K562 (cell line): Measurements from ENCODE around the gene TMEM203. TPM values are rescaled to one million over a fixed set of nuclear protein-coding genes. Genes with fewer than 3 reads are reported as not detected.

Experiments
- FOXM1 ChIP-seq, 2 experiments: fragments of 450-650 bp in 1 of 2; sonication (generic) in 1 of 2; formaldehyde crosslinking in 1 of 2; IDR thresholded peaks; 2 replicates each; pipeline versions ENCODE4 v1.6.1 to v1.9.0; 2017 to 2022; ENCODE audit warnings: low read depth in 2 of 2, mild to moderate bottlenecking in 2 of 2, missing genetic modification reagents in 1 of 2, moderate library complexity in 1 of 2
- JUND ChIP-seq, 2 experiments: IDR thresholded peaks; 2 replicates in 1 of 2; 3 replicates in 1 of 2; pipeline ENCODE4 v1.6.1; 2011; ENCODE audit warnings: borderline replicate concordance in 2 of 2, low read depth in 2 of 2, low read length in 2 of 2, improper control_type of control experiment in 1 of 2, missing biosample characterization in 1 of 2, missing genetic modification characterization in 1 of 2, missing genetic modification reagents in 1 of 2
- KDM5B ChIP-seq: fragments of 200-600 bp; sonication (generic); IDR thresholded peaks from 2 replicates; pipeline ENCODE4 v1.6.1; 2012; ENCODE audit warnings: low read depth, mild to moderate bottlenecking, moderate library complexity, low read length, control low read depth, inconsistent platforms; ENCODE audit not compliant: insufficient replicate concordance
- NBN ChIP-seq: fragments of 450-650 bp; IDR thresholded peaks from 2 replicates; pipeline ENCODE4 v1.6.1; 2016; ENCODE audit warnings: low read depth, mild to moderate bottlenecking
- SRSF3 ChIP-seq: fragments of 200-400 bp; formaldehyde crosslinking; IDR thresholded peaks from 2 replicates; pipeline ENCODE4 v1.6.1; 2016; ENCODE audit warnings: mild to moderate bottlenecking, low read length, moderate library complexity; ENCODE audit not compliant: insufficient read depth
- ZBTB26 ChIP-seq: fragments of 450-650 bp; formaldehyde crosslinking; IDR thresholded peaks from 2 replicates; pipeline ENCODE4 v1.4.0; 2022; ENCODE audit warnings: missing genetic modification characterization
- ZNF140 ChIP-seq: fragments of 250-450 bp; sonication (Bioruptor Pico); IDR thresholded peaks from 2 replicates; pipeline ENCODE4 v1.8.0; 2021; ENCODE audit warnings: moderate library complexity, mild to moderate bottlenecking, inconsistent platforms
- ZZZ3 ChIP-seq: fragments of 450-650 bp; IDR thresholded peaks from 2 replicates; pipeline ENCODE4 v1.6.1; 2016; ENCODE audit warnings: antibody characterized with exemption, mild to moderate bottlenecking, moderate library complexity
- polyA plus RNA-seq, 8 experiments: library from polyadenylated mRNA; depleted of rRNA in 4 of 8; stranded (reverse) in 5 of 8; unstranded in 3 of 8; fragments of >200 nt; fragmentation: Nextera tagmentation in 2 of 8; fragmentation: Illumina TruSeq in 1 of 8; extraction: Ambion mirVana in 2 of 8; extraction: Trizol in 1 of 8; gene quantifications; 2 replicates each; pipeline versions ENCODE4 v1.2.1 to v1.2.3, GENCODE V29; 2011 to 2014; ENCODE audit warnings: inconsistent platforms in 1 of 8, missing spikeins in 1 of 8
- total RNA-seq, 7 experiments: library from RNA; depleted of rRNA in 6 of 7; stranded (reverse); fragments of >200 nt in 6 of 7; fragmentation: Illumina TruSeq in 2 of 7; extraction: Trizol in 2 of 7; gene quantifications; 2 replicates each; pipeline versions ENCODE4 v1.2.1 to v1.2.3, GENCODE V29; 2011 to 2021; ENCODE audit warnings: low replicate concordance in 1 of 7
- TF ChIP-seq, protein P1 (sequence below), 2 experiments: IDR thresholded peaks; 2 replicates each; pipeline ENCODE4 v1.6.1; 2012; ENCODE audit warnings: improper control_type of control experiment in 2 of 2, low read depth in 2 of 2, low read length in 2 of 2, borderline replicate concordance in 1 of 2
- TF ChIP-seq, protein P2 (sequence below), 2 experiments: fragments of 450-650 bp in 1 of 2; sonication (generic) in 1 of 2; formaldehyde crosslinking in 1 of 2; IDR thresholded peaks in 1 of 2; conservative IDR thresholded peaks in 1 of 2; 2 replicates each; pipeline versions ENCODE4 v1.6.1 to v1.8.1; 2016 to 2023; ENCODE audit warnings: mild to moderate bottlenecking in 2 of 2, moderate library complexity in 2 of 2, inconsistent platforms in 1 of 2, missing genetic modification reagents in 1 of 2
- TF ChIP-seq, protein P3 (sequence below): fragments of 450-650 bp; IDR thresholded peaks from 2 replicates; pipeline ENCODE4 v1.6.1; 2016; ENCODE audit warnings: low read depth

Gene TMEM203
- total and polyA plus RNA-seq, 9 of the 15 experiments (the other 6 are each of a cell fraction or from before 2014, with no cell fraction given) = 8.8 to 59.5 (median 37.6) TPM

GRCh38 chr9:137200311-137201204, 4.9 kb downstream of the TMEM203 start, which contains the start of gene TPRN (continued):
- no peak for TF ChIP-seq FOXM1 (IDR thresholded peaks at IDR 0.05; ENCODE audit: low read depth)
- no peak for TF ChIP-seq FOXM1 (CRISPR knock-in tag; IDR thresholded peaks at IDR 0.05; ENCODE audit: low read depth)
- TF ChIP-seq, protein P1, sequence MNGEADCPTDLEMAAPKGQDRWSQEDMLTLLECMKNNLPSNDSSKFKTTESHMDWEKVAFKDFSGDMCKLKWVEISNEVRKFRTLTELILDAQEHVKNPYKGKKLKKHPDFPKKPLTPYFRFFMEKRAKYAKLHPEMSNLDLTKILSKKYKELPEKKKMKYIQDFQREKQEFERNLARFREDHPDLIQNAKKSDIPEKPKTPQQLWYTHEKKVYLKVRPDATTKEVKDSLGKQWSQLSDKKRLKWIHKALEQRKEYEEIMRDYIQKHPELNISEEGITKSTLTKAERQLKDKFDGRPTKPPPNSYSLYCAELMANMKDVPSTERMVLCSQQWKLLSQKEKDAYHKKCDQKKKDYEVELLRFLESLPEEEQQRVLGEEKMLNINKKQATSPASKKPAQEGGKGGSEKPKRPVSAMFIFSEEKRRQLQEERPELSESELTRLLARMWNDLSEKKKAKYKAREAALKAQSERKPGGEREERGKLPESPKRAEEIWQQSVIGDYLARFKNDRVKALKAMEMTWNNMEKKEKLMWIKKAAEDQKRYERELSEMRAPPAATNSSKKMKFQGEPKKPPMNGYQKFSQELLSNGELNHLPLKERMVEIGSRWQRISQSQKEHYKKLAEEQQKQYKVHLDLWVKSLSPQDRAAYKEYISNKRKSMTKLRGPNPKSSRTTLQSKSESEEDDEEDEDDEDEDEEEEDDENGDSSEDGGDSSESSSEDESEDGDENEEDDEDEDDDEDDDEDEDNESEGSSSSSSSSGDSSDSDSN (IDR thresholded peaks at IDR 0.05; ENCODE audit: borderline replicate concordance in 1 of 2, low read depth in 2 of 2, low read length in 2 of 2) = peak; percentile 40 to 57
- peak; percentile 34; the same call in 1 of the 2 replicates for TF ChIP-seq JUND (IDR thresholded peaks at IDR 0.05; ENCODE audit: borderline replicate concordance, low read depth, low read length)
- peak; percentile 12; the same call in 1 of the 3 replicates for TF ChIP-seq JUND (tag; IDR thresholded peaks at IDR 0.05; ENCODE audit: borderline replicate concordance, low read depth, low read length)
- TF ChIP-seq NBN = no peak
- TF ChIP-seq, protein P2, sequence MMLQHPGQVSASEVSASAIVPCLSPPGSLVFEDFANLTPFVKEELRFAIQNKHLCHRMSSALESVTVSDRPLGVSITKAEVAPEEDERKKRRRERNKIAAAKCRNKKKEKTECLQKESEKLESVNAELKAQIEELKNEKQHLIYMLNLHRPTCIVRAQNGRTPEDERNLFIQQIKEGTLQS (IDR thresholded peaks at IDR 0.05) = no peak
- TF ChIP-seq, protein P2 (CRISPR knock-in tag; conservative IDR thresholded peaks at IDR 0.05) = no peak
- TF ChIP-seq ZNF140 (CRISPR knock-in tag) = no peak
- TF ChIP-seq, protein P3, sequence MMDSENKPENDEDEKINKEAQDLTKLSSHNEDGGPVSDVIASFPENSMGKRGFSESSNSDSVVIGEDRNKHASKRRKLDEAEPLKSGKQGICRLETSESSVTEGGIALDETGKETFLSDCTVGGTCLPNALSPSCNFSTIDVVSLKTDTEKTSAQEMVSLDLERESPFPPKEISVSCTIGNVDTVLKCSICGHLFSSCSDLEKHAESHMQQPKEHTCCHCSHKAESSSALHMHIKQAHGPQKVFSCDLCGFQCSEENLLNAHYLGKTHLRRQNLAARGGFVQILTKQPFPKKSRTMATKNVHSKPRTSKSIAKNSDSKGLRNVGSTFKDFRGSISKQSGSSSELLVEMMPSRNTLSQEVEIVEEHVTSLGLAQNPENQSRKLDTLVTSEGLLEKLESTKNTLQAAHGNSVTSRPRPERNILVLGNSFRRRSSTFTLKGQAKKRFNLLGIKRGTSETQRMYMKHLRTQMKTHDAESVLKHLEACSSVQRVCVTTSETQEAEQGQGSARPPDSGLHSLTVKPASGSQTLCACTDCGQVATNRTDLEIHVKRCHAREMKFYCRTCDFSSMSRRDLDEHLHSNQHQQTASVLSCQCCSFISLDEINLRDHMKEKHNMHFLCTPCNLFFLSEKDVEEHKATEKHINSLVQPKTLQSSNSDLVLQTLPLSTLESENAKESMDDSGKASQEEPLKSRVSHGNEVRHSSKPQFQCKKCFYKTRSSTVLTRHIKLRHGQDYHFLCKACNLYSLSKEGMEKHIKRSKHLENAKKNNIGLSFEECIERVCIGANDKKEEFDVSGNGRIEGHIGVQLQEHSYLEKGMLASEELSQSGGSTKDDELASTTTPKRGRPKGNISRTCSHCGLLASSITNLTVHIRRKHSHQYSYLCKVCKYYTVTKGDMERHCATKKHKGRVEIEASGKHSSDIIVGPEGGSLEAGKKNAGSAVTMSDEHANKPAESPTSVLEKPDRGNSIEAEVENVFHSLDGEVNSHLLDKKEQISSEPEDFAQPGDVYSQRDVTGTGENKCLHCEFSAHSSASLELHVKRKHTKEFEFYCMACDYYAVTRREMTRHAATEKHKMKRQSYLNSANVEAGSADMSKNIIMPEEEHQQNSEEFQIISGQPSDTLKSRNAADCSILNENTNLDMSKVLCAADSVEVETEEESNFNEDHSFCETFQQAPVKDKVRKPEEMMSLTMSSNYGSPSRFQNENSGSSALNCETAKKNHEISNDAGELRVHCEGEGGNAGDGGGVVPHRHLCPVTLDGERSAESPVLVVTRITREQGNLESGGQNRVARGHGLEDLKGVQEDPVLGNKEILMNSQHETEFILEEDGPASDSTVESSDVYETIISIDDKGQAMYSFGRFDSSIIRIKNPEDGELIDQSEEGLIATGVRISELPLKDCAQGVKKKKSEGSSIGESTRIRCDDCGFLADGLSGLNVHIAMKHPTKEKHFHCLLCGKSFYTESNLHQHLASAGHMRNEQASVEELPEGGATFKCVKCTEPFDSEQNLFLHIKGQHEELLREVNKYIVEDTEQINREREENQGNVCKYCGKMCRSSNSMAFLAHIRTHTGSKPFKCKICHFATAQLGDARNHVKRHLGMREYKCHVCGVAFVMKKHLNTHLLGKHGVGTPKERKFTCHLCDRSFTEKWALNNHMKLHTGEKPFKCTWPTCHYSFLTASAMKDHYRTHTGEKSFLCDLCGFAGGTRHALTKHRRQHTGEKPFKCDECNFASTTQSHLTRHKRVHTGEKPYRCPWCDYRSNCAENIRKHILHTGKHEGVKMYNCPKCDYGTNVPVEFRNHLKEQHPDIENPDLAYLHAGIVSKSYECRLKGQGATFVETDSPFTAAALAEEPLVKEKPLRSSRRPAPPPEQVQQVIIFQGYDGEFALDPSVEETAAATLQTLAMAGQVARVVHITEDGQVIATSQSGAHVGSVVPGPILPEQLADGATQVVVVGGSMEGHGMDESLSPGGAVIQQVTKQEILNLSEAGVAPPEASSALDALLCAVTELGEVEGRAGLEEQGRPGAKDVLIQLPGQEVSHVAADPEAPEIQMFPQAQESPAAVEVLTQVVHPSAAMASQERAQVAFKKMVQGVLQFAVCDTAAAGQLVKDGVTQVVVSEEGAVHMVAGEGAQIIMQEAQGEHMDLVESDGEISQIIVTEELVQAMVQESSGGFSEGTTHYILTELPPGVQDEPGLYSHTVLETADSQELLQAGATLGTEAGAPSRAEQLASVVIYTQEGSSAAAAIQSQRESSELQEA = no peak
- TF ChIP-seq KDM5B = peak; percentile 89
- TF ChIP-seq SRSF3 = no peak
- TF ChIP-seq ZZZ3 = no peak
- TF ChIP-seq ZBTB26 (CRISPR knock-in tag) = no peak
